GM18867 (cell line): Measurements from ENCODE around the gene TSHZ1.

Experiments used
- ATAC-seq: cut with Tn5 transposase; IDR thresholded peaks from one replicate; pipeline ENCODE4 v1.9.1; 2021; ENCODE audit warnings: mild to moderate bottlenecking, moderate library complexity; ENCODE audit not compliant: unreplicated experiment

The TSHZ1 gene

DNA sequence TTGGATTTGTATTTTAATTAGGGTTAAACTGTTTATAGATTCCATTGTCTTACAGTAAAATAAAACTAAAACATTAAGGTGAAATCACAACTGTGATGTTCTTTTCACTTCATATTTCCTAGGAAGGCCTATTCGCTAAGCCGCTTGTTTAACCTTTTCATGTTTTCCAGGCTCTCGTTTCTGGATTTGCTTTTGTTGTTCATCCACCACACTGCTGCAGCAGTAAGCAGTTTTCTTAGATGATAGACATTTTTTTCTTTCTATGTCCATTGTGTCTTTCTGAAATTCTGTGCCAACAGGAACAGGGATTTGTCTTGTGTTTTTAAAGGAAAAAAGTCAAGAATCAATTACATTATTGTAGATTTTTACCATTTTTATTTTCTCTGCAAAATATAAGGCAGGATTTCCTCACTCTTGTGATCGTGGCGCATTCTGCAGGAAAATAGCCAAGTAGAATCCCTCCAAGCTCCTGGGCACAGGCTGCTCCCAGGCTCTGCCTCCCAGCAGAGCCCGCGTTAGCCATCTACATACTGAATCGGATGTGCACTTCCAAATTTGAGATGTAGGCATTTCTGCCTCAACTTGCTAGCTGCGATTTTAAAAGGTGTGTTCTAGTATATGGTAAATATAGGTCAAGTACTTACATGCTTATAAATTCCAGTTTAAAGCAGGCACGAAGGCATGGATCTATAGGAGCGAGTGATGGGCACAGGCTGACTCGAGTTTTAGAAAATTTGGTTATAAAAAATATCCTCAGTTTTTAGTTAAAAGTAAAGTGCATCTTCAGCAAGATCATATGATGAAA lies 10.2 kb downstream of the TSHZ1 start:
- no peak for ATAC-seq

DNA sequence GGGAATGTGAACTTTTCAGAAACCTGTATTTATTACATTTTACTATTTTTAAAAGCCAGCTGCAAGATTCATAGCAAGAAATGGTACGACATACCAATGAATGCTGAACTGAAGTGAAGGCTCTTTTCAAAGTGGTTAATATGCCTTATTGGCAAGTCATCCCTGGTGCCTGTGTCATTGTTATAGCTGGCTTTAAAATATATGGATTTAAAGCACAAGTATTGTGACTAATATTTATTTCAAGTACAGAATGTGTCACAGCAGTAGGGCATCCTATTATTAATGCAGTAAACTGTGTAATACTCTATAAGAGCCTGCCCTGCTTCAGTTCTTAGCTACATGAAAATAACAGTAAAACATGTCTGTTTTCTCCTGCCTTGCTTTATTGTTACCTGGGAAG lies 10.8 kb downstream of the TSHZ1 start:
- no peak for ATAC-seq

DNA sequence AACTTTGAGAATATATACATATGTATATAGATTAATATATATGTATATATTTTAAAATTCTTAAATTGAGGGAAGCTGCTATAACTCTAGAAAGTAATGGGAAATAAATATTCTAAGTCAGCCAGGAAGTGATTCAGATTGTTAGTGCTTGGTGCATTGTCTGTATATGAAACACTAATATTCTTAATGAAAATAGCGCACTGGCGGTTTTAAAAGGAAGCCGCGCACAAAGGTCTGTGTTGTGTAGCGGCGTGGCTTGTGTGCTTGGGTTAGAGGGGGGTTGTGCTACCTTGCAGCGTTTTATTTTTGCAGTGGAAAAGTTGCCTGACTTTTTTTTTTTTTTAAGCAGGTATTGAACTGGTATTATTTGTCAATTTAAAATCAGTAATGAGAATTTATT lies 11.3 kb downstream of the TSHZ1 start:
- ATAC-seq: no peak

DNA sequence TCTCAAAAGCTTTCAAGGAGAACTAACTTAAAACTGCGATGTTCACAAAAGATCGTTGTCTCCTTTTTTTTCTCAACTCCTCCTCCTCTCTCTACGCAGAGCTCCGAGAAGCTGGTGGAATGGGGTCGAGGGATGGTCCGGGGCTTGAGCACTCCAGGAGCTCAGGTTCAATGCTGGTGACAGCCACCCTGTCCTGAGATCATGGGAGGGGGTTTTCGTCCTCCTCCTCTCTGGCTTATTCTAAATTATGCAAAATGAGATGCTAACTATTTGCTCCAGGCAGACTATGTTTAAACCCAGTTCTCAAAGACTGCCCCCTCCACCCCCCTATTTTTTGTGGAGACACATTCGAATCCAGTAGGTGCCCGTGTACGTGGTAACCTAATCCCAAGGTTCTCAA lies 11.8 kb downstream of the TSHZ1 start:
- no peak for ATAC-seq

DNA sequence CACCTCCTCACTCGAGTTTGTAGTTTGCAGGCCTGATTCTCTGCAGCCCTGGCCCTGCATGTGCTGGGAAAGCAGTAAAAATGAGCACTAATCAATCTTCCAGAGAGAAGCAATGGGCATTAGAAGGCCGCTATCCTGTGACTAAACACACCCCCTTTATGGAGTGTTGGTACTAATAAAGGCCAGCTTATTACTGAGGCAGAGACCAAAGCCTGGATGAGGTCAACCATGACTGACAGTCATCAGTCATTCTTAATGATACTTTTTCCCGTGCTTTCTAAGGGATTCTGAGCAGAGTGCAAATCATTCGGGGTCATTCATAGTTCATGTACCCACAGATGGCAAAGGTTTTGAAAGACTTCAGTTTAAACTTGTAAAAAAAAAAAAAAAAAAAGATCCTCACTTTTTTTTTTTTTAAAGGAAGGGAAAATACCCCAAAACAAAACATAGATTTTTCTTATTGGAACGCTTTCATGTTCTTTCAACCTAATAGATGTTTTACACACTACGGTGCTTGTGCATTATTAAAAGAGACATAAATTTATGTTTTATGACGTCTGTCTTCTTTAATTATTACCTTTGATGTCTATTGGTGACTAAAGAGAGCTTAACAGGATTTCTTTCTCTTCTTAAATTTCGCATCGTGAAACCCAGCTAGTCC lies 13.2 kb downstream of the TSHZ1 start:
- no peak for ATAC-seq

DNA sequence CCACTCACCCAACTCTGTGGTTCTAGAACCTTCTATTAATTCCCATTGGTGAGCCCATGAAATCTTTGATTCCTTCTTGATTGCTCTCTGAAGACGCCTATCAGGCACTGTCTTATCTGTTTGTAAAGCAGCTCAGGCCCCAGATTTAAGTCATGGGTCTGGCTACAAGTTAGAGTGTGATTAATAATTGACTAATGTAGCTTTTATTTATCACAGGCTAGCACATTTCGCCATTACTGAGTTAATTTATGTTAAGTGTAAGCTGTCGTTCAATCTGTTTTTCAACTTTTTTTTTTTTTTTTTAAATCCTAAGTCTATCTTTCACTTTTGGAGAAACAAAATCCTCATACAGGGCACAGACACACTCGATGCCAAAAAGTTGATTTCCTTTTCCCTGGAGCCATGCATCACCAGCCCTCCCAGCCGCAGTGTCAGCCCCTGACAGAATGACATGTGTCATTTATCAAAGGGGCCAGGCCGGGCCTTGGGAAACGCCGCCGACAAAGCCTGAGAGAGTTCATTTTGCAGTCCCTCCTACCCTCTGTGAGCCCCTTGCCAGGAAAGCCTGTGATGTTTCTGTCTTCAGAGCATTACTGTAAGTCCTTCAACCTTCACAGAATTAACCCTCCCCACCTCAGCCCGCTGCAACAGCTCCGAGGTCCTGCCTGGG lies 15.8 kb downstream of the TSHZ1 start:
- no peak for ATAC-seq

DNA sequence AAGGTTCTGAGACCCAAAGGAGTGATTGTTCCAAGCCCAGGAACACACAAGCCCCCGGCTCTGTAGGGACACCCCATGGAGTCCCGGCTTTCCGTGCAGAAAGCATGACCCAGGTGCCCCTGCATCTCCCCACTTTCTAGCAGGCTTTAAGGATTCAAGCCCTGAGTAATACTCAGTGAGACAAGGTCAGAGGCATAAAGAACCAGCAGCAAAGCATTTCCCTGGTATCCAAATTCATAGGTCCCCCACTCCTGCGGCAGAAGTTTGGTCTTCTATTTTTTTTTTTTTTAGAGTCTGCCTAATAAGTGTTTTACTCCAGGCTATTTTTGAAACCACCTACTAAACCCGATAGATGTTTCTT lies 16.3 kb downstream of the TSHZ1 start:
- ATAC-seq: no peak

DNA sequence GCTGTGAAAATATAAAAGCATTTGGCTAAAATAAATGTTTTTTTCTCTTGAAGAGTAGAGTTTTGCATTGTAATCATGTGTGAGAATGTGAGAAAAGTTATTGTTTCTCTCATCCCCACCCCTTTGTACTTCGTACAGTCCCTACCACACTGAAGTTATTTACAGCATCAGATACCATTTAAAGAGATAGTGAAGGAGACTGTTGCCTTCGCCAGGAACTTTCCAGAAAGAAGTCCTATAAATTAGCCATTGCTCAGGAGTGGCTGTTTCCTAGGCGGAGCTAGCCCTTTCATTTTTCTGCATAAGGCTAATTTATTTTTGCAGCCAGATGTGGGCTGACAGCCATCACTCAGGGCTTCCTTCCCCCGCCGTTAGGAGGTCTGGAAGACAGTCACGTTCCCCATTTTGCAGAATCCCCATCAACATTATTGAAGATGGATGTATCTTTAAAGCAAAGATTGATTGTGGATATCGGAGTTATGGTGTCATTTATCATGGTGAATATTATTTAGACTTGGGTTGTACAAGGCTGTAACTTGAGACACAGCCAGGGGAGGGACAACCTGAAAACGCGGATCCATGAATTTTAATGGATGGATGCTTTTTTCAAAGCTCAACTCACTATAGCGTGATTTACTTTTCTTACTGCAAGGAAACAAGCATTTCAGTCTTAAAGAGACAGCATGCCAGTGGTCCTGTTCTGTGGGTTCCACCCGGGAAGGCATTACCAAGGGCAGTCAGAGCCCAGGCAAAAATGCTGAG lies 17.1 kb downstream of the TSHZ1 start:
- no peak for ATAC-seq

DNA sequence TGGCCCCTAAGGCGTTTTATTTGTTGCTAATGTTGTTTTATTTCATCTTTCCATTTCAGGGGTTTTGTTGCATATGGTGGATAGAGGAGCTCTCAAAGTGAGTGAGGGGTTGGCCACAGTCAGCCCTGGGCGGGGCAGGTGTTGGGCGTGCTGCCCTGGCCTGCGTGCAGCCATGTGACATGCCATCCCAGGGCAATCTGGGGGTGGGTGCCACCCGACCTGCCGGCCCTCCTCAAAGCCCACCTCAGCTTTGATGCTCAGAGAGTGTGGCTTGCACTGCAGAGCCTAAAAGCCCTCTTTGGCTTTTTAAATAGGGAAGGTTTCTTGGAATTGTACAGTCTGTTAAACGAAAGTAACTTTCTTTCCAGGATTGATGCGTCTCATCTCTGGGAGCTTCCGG lies 18.4 kb downstream of the TSHZ1 start:
- no peak for ATAC-seq

DNA sequence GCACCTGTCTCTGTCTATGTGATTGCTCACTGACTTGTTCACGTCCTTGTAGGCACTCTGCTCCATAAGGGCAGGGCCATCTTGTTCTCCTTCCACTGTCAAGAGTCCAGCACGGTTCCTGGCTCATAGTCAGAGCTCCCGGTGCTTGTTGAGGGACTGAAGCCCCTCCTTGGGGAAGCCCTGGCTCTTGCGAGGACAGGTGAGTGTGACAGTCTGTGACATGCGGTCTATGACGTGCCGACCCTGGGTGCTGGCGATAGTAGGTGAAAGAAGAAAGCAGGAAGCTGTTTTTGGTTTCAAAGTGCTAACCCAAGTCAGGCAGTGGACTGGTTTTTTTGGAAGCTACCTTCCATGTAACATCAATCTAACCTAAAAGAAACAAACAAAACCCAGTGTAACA lies 18.8 kb downstream of the TSHZ1 start:
- ATAC-seq: no peak

DNA sequence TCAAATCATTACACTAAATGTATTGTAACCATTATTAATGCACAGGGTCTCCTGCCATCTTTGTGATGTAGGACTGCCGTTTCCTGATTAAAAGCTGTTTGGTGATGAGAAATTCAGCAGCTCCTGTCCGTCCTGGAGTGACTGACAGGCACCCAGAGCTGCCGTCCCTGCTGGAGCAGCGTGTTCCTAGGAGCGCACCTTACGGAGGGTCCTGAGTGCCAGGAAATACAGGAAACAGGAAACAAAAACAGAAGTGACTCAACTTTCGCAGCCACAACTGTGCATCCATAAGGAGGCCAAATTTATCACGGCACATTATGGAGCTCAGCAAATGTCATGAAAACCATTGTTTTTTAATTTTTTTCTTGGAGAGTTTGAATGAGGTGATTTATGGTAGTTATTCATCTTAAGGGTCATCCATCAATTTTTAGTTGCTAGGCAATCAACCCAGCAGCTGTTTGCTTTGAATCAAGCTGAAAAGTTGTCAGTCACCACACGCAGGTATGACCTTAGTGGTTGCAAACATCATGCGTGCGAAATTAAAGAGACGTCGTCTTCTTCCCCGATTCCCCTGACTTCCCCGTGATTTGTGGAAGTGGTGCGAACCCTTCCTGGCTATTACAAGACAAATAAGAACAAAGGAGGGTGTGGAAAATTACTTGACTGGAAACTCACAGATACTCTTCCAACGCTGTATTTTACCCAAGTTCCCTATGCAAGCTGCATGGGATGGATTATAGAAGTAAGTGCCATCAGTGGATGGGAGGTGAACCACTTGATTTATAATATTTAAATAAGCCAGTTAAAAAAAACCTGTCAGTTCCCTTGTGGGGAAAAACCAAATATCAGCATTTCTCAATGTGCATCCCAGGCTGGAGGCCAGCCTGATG lies 19.8 kb downstream of the TSHZ1 start:
- ATAC-seq: no peak

DNA sequence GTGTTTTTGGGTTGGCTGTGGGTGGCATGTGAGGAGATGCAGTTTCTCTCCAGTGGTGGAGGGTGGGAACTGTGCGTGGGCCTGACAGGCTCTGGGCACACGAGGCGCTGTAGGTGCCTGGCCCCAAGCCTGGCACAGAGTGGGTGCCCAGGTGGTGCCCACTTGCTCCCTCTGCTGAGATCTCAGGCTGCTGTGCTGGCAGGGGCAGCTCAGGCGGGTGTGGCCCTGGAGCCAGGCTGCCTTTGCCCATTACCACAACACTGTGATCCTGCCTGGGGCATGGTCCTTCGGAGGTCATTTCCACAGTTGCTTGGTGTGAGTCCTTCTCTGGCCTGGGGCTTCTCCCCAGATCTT lies 20.4 kb downstream of the TSHZ1 start:
- no peak for ATAC-seq

DNA sequence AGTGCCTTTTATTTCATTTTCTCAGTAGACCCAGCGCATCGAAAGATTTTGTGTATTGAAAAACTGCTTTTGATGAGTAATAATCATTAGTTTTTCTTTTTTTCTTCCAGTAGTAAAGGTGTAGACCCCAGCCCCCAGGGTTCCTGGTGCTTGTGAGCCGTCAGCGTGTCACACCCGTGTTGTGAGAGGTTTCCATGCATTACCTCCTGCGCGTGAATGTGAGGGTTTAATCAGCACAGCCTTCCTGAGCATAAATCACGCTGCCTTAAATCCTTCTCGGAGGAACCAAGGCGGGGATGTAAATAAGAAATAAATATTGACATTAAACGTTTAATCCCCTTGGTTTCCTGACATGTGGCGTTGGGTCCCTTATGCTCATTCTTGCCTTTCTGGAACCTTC lies 24.3 kb downstream of the TSHZ1 start:
- ATAC-seq: no peak

DNA sequence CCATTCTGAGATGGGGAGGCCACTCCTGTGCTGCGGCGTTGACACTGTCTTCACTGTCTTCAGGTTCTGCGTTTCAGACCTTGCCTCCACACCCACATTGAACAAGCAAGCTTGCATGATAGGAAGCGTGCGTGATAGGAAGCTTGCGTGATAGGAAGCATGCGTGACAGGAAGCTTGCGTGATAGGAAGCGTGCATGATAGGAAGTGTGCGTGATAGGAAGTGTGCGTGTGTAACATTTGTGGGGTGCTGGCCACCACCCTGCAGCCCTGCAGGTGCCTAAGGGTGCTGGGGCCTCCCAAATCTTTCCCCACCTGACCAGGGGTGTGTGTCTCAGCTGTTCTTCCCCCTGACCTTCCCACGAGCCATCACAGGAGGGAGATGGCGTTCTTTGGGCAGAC lies 25.3 kb downstream of the TSHZ1 start:
- no peak for ATAC-seq

DNA sequence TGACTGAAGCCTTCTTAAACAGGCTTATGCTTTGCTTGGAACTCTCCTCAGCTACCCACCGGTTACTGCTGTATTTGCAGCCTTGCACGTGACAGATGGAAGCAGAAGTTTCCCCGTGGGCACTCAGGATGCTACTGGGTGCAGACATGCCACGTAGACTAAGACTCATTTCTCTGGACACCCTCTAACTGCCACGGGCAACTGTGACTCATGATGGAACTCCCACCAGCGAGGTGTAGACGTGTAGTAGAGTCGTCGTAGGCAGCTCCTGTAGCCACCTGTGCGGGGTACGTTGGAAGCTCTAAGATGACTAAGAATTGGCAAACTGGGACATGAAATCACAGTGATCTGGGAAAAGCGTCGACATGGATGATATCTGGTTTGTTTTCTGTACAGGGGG lies 27.5 kb downstream of the TSHZ1 start:
- no peak for ATAC-seq

DNA sequence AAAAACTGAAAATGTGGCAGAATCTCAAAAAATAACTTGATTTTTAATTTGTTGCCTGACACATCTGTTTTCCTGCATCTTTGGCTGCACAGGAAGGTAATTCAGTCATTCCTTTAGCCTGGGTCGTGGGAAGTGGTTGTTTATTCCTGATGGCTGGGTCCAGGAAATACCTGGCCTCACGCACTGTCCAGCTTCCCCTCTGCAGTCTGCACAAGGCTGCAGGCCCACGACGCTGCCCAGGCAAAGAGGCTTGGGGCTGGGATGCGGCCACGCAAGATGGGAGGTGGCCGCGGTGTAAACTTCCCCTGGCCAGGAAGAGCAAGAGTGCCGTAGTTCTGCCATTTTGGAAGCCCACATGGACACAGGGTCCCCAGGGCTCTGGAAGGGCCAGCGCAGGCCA lies 28.2 kb downstream of the TSHZ1 start:
- ATAC-seq: no peak

DNA sequence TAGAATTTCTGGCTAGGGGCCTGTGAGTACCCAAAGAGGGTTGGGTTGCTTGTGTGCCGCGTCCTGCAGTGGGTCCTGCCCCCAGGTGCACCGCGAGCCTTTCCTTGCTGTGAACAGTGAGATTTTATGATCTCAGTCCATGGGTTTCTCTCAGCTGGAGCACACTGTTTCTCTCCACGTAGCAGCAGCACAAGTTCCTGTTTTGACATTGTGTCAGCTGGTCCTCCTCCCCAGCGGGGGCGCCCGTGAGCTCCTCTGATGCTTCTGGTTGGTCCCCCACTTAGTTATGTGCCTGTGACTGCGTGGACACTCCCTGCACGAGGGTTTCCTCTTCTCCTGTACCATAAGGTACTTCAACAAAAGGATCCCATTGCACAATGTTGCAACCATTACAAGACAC lies 29.8 kb downstream of the TSHZ1 start:
- no peak for ATAC-seq

DNA sequence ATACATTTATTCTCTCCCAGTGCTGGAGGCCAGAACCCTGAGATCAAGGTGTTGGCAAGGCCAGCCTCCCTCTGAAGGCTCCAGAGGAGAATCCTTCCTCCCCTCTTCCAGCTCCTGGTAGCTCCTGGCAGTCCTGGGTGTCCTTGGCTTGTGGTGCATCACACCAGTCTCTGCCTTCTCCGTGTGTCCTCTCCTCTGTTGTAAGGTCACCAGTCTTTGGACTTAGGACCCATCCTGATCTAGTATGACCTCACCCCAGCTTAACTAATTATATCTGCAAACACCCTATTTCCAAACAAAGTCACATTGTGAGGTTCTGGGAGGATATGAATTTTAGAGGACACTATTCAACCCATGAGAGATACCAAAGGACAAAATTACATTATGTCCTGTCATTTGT lies 31.1 kb downstream of the TSHZ1 start:
- ATAC-seq: no peak

DNA sequence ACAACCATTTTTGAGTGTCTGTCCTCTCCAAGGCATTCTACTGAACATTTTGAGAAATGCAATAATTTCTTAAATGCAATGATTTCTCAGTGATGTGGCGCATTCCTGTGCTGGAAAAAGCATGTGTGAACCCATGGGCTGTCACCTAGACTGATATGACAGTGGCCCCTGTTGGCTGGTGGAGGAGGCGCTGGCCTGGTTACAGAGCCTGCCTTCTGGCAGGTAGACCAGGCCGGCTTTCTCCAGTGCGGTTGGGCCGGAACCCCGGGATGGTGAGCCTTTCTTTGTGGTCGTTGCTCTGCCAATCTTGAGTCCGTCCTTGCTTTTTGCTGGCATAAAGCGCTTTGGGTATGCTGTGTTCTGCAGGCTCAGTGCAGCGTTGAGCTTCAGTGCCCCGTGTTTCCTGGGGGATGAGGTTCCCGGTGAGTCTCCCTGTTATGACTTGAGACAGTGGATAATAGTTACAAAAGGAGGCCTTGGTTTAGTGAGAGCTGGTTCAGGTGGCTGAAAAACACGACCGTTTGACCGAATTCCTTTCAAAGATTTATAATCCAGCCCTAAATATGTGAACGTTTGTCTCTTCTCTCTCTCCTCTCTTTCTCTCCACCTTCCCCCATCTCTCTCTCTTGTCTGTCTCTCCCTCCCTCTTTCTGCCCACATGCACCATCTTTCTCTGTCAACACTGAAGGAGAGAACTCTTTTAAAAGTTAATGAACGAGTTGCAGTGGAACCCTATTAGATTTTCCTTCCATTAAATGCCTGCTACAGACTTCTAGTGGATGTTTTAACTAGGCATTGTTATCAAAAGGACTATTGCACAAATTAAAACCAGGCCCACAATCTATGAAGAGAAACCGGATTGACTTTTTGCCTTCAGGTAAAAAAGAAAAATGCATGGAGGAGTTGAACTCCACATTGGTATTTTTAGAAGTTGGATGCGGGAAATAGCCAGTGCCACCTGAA lies 34.0 kb downstream of the TSHZ1 start:
- no peak for ATAC-seq
